NCI-H1105 treated with DMSO at 0.1 percent for 48 hours (cell line): Measurements from ENCODE around the gene RPL10.
A peak's percentile ranks its signal among the peaks of the same experiment; 100 is the strongest.

Experiments used
- DNase-seq: peaks from one replicate; lab custom pipeline; 2025; lab: John Stamatoyannopoulos, UW

RPL10 gene

GRCh38 chrX:154401045-154401799, 3.0 kb downstream of the RPL10 start:
- DNase-seq: no peak

- DNase-seq: no peak
Observed at GRCh38 chrX:154401918-154402621, 3.9 kb downstream of the RPL10 start.

GRCh38 chrX:154402622-154403127, 4.5 kb downstream of the RPL10 start:
- no peak for DNase-seq

GRCh38 chrX:154403192-154403591, 5.0 kb downstream of the RPL10 start:
- no peak for DNase-seq

- DNase-seq: no peak
Observed at GRCh38 chrX:154403858-154404257, 5.7 kb downstream of the RPL10 start.

GRCh38 chrX:154404625-154405192, 6.5 kb downstream of the RPL10 start:
- DNase-seq: no peak

GRCh38 chrX:154408659-154409221, 10.6 kb downstream of the RPL10 start:
- DNase-seq: no peak

GRCh38 chrX:154409222-154409871, 11.2 kb downstream of the RPL10 start, which contains the start of gene DNASE1L1:
Gene DNASE1L1 (minus strand): TSS chrX:154409254. CDS start chrX:154405568, 3,686 bp downstream.
- no peak for DNase-seq

- peak; percentile 87 for DNase-seq
Observed at GRCh38 chrX:154411981-154412340, 13.8 kb downstream of the RPL10 start.

- DNase-seq: no peak
Observed at GRCh38 chrX:154412468-154412867, 14.3 kb downstream of the RPL10 start.

- no peak for DNase-seq
Observed at GRCh38 chrX:154413142-154413541, 15.0 kb downstream of the RPL10 start.

- DNase-seq: peak; percentile 86
Observed at GRCh38 chrX:154417157-154417556, 19.0 kb downstream of the RPL10 start.

GRCh38 chrX:154419189-154419588, 21.0 kb downstream of the RPL10 start:
- no peak for DNase-seq

GRCh38 chrX:154419688-154420401, 21.7 kb downstream of the RPL10 start:
- peak; percentile 93 for DNase-seq

GRCh38 chrX:154420402-154420756, 22.2 kb downstream of the RPL10 start:
- no peak for DNase-seq

GRCh38 chrX:154426916-154427770, 29.0 kb downstream of the RPL10 start:
- no peak for DNase-seq

- DNase-seq: peak; percentile 98
Observed at GRCh38 chrX:154428176-154429171, 30.3 kb downstream of the RPL10 start, which contains the start of gene ATP6AP1. Gene ATP6AP1 (plus strand): TSS chrX:154428677. CDS start chrX:154428693, 16 bp downstream.

- DNase-seq: no peak
Observed at GRCh38 chrX:154429711-154430110, 31.5 kb downstream of the RPL10 start.

GRCh38 chrX:154430479-154430878, 32.3 kb downstream of the RPL10 start:
- DNase-seq: no peak
